Measurements from ENCODE around the gene ELF2. TPM values are rescaled to one million over a fixed set of nuclear protein-coding genes. Genes with fewer than 3 reads are reported as not detected.

Gene ELF2
- total RNA-seq, 1 donor from 2014 or later: 30.5 TPM

GRCh38 chr4:139146926-139147629 lies 29.9 kb downstream of the ELF2 start:
- Mint-ChIP-seq H3K4me3 (ENCODE audit: low read depth) (no peak overlapping the region), H3K4me1 (ENCODE audit: low read depth) (peaks cover 20% of the 10 kb centered on the region), H3K27me3 (ENCODE audit: low read depth) (no peaks in the 10 kb centered on the region), H3K27ac (no peak overlapping the region), H3K36me3 (ENCODE audit: low read depth) (peaks cover 17% of the 10 kb centered on the region), H3K9me3 (peaks cover 18% of the 10 kb centered on the region)
- no peak for DNase-seq (ENCODE audit: low spot score)
- intact Hi-C loops (cut with micrococcal nuclease): no loop called here

- DNase-seq (ENCODE audit: low spot score): no peak
- Mint-ChIP-seq H3K36me3 (ENCODE audit: low read depth) (peaks cover 17% of the 10 kb centered on the region), H3K9me3 (peaks cover 18% of the 10 kb centered on the region), H3K27ac (no peak overlapping the region), H3K4me1 (ENCODE audit: low read depth) (peaks cover 24% of the 10 kb centered on the region), H3K4me3 (ENCODE audit: low read depth) (no peak overlapping the region), H3K27me3 (ENCODE audit: low read depth) (no peaks in the 10 kb centered on the region)
- intact Hi-C loops (cut with micrococcal nuclease): no loop called here
Observed at GRCh38 chr4:139145552-139145932, 31.5 kb downstream of the ELF2 start.

GRCh38 chr4:139144911-139145551 lies 32.0 kb downstream of the ELF2 start:
- peaks cover 18% of the 10 kb centered on the region for H3K9me3 Mint-ChIP-seq
- peaks cover 24% of the 10 kb centered on the region for H3K4me1 Mint-ChIP-seq (ENCODE audit: low read depth)
- H3K27me3 Mint-ChIP-seq (ENCODE audit: low read depth): no peaks in the 10 kb centered on the region
- no peak for DNase-seq (ENCODE audit: low spot score)
- intact Hi-C loops (cut with micrococcal nuclease): no loop called here
- H3K4me3 Mint-ChIP-seq (ENCODE audit: low read depth): no peak overlapping the region
- H3K36me3 Mint-ChIP-seq (ENCODE audit: low read depth): peaks cover 17% of the 10 kb centered on the region
- no peak overlapping the region for H3K27ac Mint-ChIP-seq

- peaks cover 18% of the 10 kb centered on the region for H3K9me3 Mint-ChIP-seq
- no peak for DNase-seq (ENCODE audit: low spot score)
- intact Hi-C loops (cut with micrococcal nuclease): no loop called here
- H3K27ac Mint-ChIP-seq: no peak overlapping the region
- no peak overlapping the region for H3K4me3 Mint-ChIP-seq (ENCODE audit: low read depth)
- peaks cover 17% of the 10 kb centered on the region for H3K36me3 Mint-ChIP-seq (ENCODE audit: low read depth)
- peaks cover 24% of the 10 kb centered on the region for H3K4me1 Mint-ChIP-seq (ENCODE audit: low read depth)
- H3K27me3 Mint-ChIP-seq (ENCODE audit: low read depth): no peaks in the 10 kb centered on the region
Observed at GRCh38 chr4:139144161-139144859, 32.7 kb downstream of the ELF2 start.

GRCh38 chr4:139142980-139143379 lies 34.0 kb downstream of the ELF2 start:
- no peak for DNase-seq (ENCODE audit: low spot score)
- peaks cover 18% of the 10 kb centered on the region for H3K9me3 Mint-ChIP-seq
- peaks cover 14% of the 10 kb centered on the region for H3K36me3 Mint-ChIP-seq (ENCODE audit: low read depth)
- H3K27ac Mint-ChIP-seq: no peak overlapping the region
- H3K4me3 Mint-ChIP-seq (ENCODE audit: low read depth): no peak overlapping the region
- H3K4me1 Mint-ChIP-seq (ENCODE audit: low read depth): peaks cover 24% of the 10 kb centered on the region
- intact Hi-C loops (cut with micrococcal nuclease): no loop called here
- no peaks in the 10 kb centered on the region for H3K27me3 Mint-ChIP-seq (ENCODE audit: low read depth)

- intact Hi-C loops (cut with micrococcal nuclease): no loop called here
- H3K27ac Mint-ChIP-seq: no peak overlapping the region
- H3K27me3 Mint-ChIP-seq (ENCODE audit: low read depth): no peaks in the 10 kb centered on the region
- peaks cover 22% of the 10 kb centered on the region for H3K4me1 Mint-ChIP-seq (ENCODE audit: low read depth)
- DNase-seq (ENCODE audit: low spot score): no peak
- H3K4me3 Mint-ChIP-seq (ENCODE audit: low read depth): no peak overlapping the region
- H3K9me3 Mint-ChIP-seq: peaks cover 18% of the 10 kb centered on the region
- peaks cover 12% of the 10 kb centered on the region for H3K36me3 Mint-ChIP-seq (ENCODE audit: low read depth)
Observed at GRCh38 chr4:139142087-139142486, 34.9 kb downstream of the ELF2 start.

GRCh38 chr4:139137763-139138162 lies 39.3 kb downstream of the ELF2 start:
- H3K4me1 Mint-ChIP-seq (ENCODE audit: low read depth): peaks cover 11% of the 10 kb centered on the region
- no peaks in the 10 kb centered on the region for H3K36me3 Mint-ChIP-seq (ENCODE audit: low read depth)
- DNase-seq (ENCODE audit: low spot score): no peak
- no peak overlapping the region for H3K4me3 Mint-ChIP-seq (ENCODE audit: low read depth)
- no peaks in the 10 kb centered on the region for H3K9me3 Mint-ChIP-seq
- no peak overlapping the region for H3K27ac Mint-ChIP-seq
- intact Hi-C loops (cut with micrococcal nuclease): no loop called here
- H3K27me3 Mint-ChIP-seq (ENCODE audit: low read depth): no peaks in the 10 kb centered on the region

GRCh38 chr4:139134403-139134802 lies 42.6 kb downstream of the ELF2 start:
- intact Hi-C loops (cut with micrococcal nuclease): no loop called here
- Mint-ChIP-seq H3K36me3 (ENCODE audit: low read depth) (no peaks in the 10 kb centered on the region), H3K27me3 (ENCODE audit: low read depth) (no peaks in the 10 kb centered on the region), H3K9me3 (no peaks in the 10 kb centered on the region), H3K27ac (no peak overlapping the region), H3K4me1 (ENCODE audit: low read depth) (no peaks in the 10 kb centered on the region), H3K4me3 (ENCODE audit: low read depth) (no peak overlapping the region)
- no peak for DNase-seq (ENCODE audit: low spot score)

- H3K27me3 Mint-ChIP-seq (ENCODE audit: low read depth): no peaks in the 10 kb centered on the region
- DNase-seq (ENCODE audit: low spot score): no peak
- no peak overlapping the region for H3K4me3 Mint-ChIP-seq (ENCODE audit: low read depth)
- H3K36me3 Mint-ChIP-seq (ENCODE audit: low read depth): no peaks in the 10 kb centered on the region
- H3K9me3 Mint-ChIP-seq: no peaks in the 10 kb centered on the region
- no peak overlapping the region for H3K27ac Mint-ChIP-seq
- intact Hi-C loops (cut with micrococcal nuclease): no loop called here
- H3K4me1 Mint-ChIP-seq (ENCODE audit: low read depth): no peaks in the 10 kb centered on the region
Observed at GRCh38 chr4:139131209-139131870, 45.7 kb downstream of the ELF2 start.

- H3K4me3 Mint-ChIP-seq (ENCODE audit: low read depth): no peak overlapping the region
- H3K4me1 Mint-ChIP-seq (ENCODE audit: low read depth): no peaks in the 10 kb centered on the region
- DNase-seq (ENCODE audit: low spot score): no peak
- no peaks in the 10 kb centered on the region for H3K36me3 Mint-ChIP-seq (ENCODE audit: low read depth)
- no peaks in the 10 kb centered on the region for H3K9me3 Mint-ChIP-seq
- intact Hi-C loops (cut with micrococcal nuclease): no loop called here
- H3K27ac Mint-ChIP-seq: no peak overlapping the region
- H3K27me3 Mint-ChIP-seq (ENCODE audit: low read depth): no peaks in the 10 kb centered on the region
Observed at GRCh38 chr4:139129206-139129605, 47.8 kb downstream of the ELF2 start.

GRCh38 chr4:139126898-139127297 lies 50.1 kb downstream of the ELF2 start:
- Mint-ChIP-seq H3K4me1 (ENCODE audit: low read depth) (no peaks in the 10 kb centered on the region), H3K4me3 (ENCODE audit: low read depth) (no peak overlapping the region), H3K27me3 (ENCODE audit: low read depth) (no peaks in the 10 kb centered on the region), H3K9me3 (no peaks in the 10 kb centered on the region), H3K36me3 (ENCODE audit: low read depth) (peaks cover 5% of the 10 kb centered on the region), H3K27ac (no peak overlapping the region)
- intact Hi-C loops (cut with micrococcal nuclease): no loop called here
- no peak for DNase-seq (ENCODE audit: low spot score)

GRCh38 chr4:139123910-139124309 lies 53.1 kb downstream of the ELF2 start:
- DNase-seq (ENCODE audit: low spot score): no peak
- H3K9me3 Mint-ChIP-seq: no peaks in the 10 kb centered on the region
- no peak overlapping the region for H3K27ac Mint-ChIP-seq
- no peak overlapping the region for H3K4me3 Mint-ChIP-seq (ENCODE audit: low read depth)
- intact Hi-C loops (cut with micrococcal nuclease): no loop called here
- H3K27me3 Mint-ChIP-seq (ENCODE audit: low read depth): no peaks in the 10 kb centered on the region
- H3K4me1 Mint-ChIP-seq (ENCODE audit: low read depth): no peaks in the 10 kb centered on the region
- H3K36me3 Mint-ChIP-seq (ENCODE audit: low read depth): peaks cover 5% of the 10 kb centered on the region

GRCh38 chr4:139118365-139118764 lies 58.7 kb downstream of the ELF2 start:
- intact Hi-C loops (cut with micrococcal nuclease): no loop called here
- DNase-seq (ENCODE audit: low spot score): no peak
- Mint-ChIP-seq H3K4me3 (ENCODE audit: low read depth) (no peak overlapping the region), H3K4me1 (ENCODE audit: low read depth) (no peaks in the 10 kb centered on the region), H3K36me3 (ENCODE audit: low read depth) (peaks cover 2% of the 10 kb centered on the region), H3K27me3 (ENCODE audit: low read depth) (no peaks in the 10 kb centered on the region), H3K9me3 (no peaks in the 10 kb centered on the region), H3K27ac (no peak overlapping the region)

Data from activated T-helper 2 cell treated with anti-CD3 and anti-CD28 coated beads, Interferon-gamma antibody, Interleukin-2, Interleukin-4, amounts not matched to agents 10 μg/mL and 5 μg/mL and 100 μg/mL, durations not matched to agents 14 hours and 24 hours and 36 hours (primary cell).